Measurements from ENCODE around the gene PCBP3. TPM values are rescaled to one million over a fixed set of nuclear protein-coding genes. Genes with fewer than 3 reads are reported as not detected.

PCBP3 gene
- total RNA-seq, 1 experiment from 2014 or later: not detected

GRCh38 chr21:45945868-45946210 lies 302.3 kb downstream of the PCBP3 start:
- Histone ChIP-seq H3K4me3 (no peak overlapping the region), H3F3A (ENCODE audit: insufficient read depth, low read depth) (no peaks in the 10 kb centered on the region), H3K27ac (no peak overlapping the region), H3K4me2 (no peak overlapping the region), H3K9me3 (ENCODE audit: insufficient read depth, low read depth) (no peaks in the 10 kb centered on the region), H3K4me1 (replicated peaks; ENCODE audit: insufficient read depth) (peaks cover 6% of the 10 kb centered on the region; the same call in 1 of the 2 replicates), H3K9me2 (ENCODE audit: insufficient read depth) (no peaks in the 10 kb centered on the region), H2AFZ (no peak overlapping the region), H3K27me3 (ENCODE audit: insufficient read depth, low read depth) (peaks cover 42% of the 10 kb centered on the region), H3K79me2 (ENCODE audit: low read depth) (no peaks in the 10 kb centered on the region), H4K20me1 (ENCODE audit: insufficient read depth) (no peaks in the 10 kb centered on the region), H3K36me3 (ENCODE audit: low read depth) (no peaks in the 10 kb centered on the region)
- intact Hi-C loops (cut with micrococcal nuclease; ENCODE audit: unreplicated experiment): no loop called here
- BruUV-seq (replicated peaks): no TSS peak
- ChIA-PET POLR2A (ENCODE audit: unreplicated experiment) (no interaction called here), CTCF (no interaction called here)
- no peak for DNase-seq
- TF ChIP-seq EZH2 (IDR thresholded peaks at IDR 0.05; ENCODE audit: low read depth) (no peak), CTCF (conservative IDR thresholded peaks at IDR 0.05) (no peak)

- no peak for TF ChIP-seq CTCF (conservative IDR thresholded peaks at IDR 0.05)
- no peak for TF ChIP-seq EZH2 (IDR thresholded peaks at IDR 0.05; ENCODE audit: low read depth)
- no peak overlapping the region for H3K4me2 ChIP-seq
- H3K9me3 ChIP-seq (ENCODE audit: insufficient read depth, low read depth): no peaks in the 10 kb centered on the region
- ChIA-PET POLR2A (ENCODE audit: unreplicated experiment) (no interaction called here), CTCF (no interaction called here)
- H3K27me3 ChIP-seq (ENCODE audit: insufficient read depth, low read depth): peaks cover 42% of the 10 kb centered on the region
- intact Hi-C loops (cut with micrococcal nuclease; ENCODE audit: unreplicated experiment): no loop called here
- no peaks in the 10 kb centered on the region for H4K20me1 ChIP-seq (ENCODE audit: insufficient read depth)
- H2AFZ ChIP-seq: no peak overlapping the region
- BruUV-seq (replicated peaks): no TSS peak
- no peak for DNase-seq
- H3F3A ChIP-seq (ENCODE audit: insufficient read depth, low read depth): no peaks in the 10 kb centered on the region
- H3K36me3 ChIP-seq (ENCODE audit: low read depth): no peaks in the 10 kb centered on the region
- no peaks in the 10 kb centered on the region for H3K79me2 ChIP-seq (ENCODE audit: low read depth)
- no peak overlapping the region for H3K4me3 ChIP-seq
- peaks cover 10% of the 10 kb centered on the region; the same call in 1 of the 2 replicates for H3K4me1 ChIP-seq (replicated peaks; ENCODE audit: insufficient read depth)
- H3K27ac ChIP-seq: no peak overlapping the region
- no peaks in the 10 kb centered on the region for H3K9me2 ChIP-seq (ENCODE audit: insufficient read depth)
These were observed 303.8 kb downstream of the PCBP3 start for GRCh38 chr21:45947296-45947695.

- ChIA-PET POLR2A (ENCODE audit: unreplicated experiment) (no interaction called here), CTCF (no interaction called here)
- Histone ChIP-seq H3F3A (ENCODE audit: insufficient read depth, low read depth) (no peaks in the 10 kb centered on the region), H2AFZ (no peak overlapping the region), H4K20me1 (ENCODE audit: insufficient read depth) (no peaks in the 10 kb centered on the region), H3K4me1 (replicated peaks; ENCODE audit: insufficient read depth) (peaks cover 10% of the 10 kb centered on the region; the same call in 1 of the 2 replicates), H3K9me2 (ENCODE audit: insufficient read depth) (no peaks in the 10 kb centered on the region), H3K27ac (no peak overlapping the region), H3K9me3 (ENCODE audit: insufficient read depth, low read depth) (no peaks in the 10 kb centered on the region), H3K4me2 (no peak overlapping the region), H3K4me3 (no peak overlapping the region), H3K27me3 (ENCODE audit: insufficient read depth, low read depth) (peaks cover 42% of the 10 kb centered on the region), H3K79me2 (ENCODE audit: low read depth) (no peaks in the 10 kb centered on the region), H3K36me3 (ENCODE audit: low read depth) (no peaks in the 10 kb centered on the region)
- TF ChIP-seq CTCF (conservative IDR thresholded peaks at IDR 0.05): no peak
- TF ChIP-seq EZH2 (IDR thresholded peaks at IDR 0.05; ENCODE audit: low read depth): no peak
- no TSS peak for BruUV-seq (replicated peaks)
- DNase-seq: no peak
- intact Hi-C loops (cut with micrococcal nuclease; ENCODE audit: unreplicated experiment): no loop called here
These were observed 304.3 kb downstream of the PCBP3 start for GRCh38 chr21:45947716-45948255.
